ENCODE measurements around the gene CEP126. TPM values are rescaled to one million over a fixed set of nuclear protein-coding genes. Genes with fewer than 3 reads are reported as not detected.

Gene CEP126
- total RNA-seq, 6 donors from 2014 or later: 2.0 to 33.4 (median 8.0) TPM

- Histone ChIP-seq H3K27me3 (no peaks in the 10 kb centered on the region), H3K27ac (no peak overlapping the region), H3K9me3 (no peaks in the 10 kb centered on the region), H3K4me1 (no peaks in the 10 kb centered on the region), H3K36me3 (no peaks in the 10 kb centered on the region), H3K4me3 (no peak overlapping the region)
- DNase-seq: no peak
- no peak for TF ChIP-seq POLR2AphosphoS5 (IDR thresholded peaks at IDR 0.05)
- no peak for TF ChIP-seq EP300 (IDR thresholded peaks at IDR 0.05)
- TF ChIP-seq POLR2A (IDR thresholded peaks at IDR 0.05): no peak
- no peak for TF ChIP-seq CTCF (IDR thresholded peaks at IDR 0.05)
- WGBS, 2 donors: 83 to 85% methylated on average over 6 of the region's 6 CpGs
- no peak for ATAC-seq (ENCODE audit: low FRiP score in 2 of 2)
These were observed 42.5 kb upstream of the CEP126 start for GRCh38 chr11:101872171-101872882.

GRCh38 chr11:101880222-101880621 is 34.6 kb upstream of the CEP126 start:
- no peaks in the 10 kb centered on the region for H3K9me3 ChIP-seq
- no peak overlapping the region for H3K27ac ChIP-seq
- no peaks in the 10 kb centered on the region for H3K4me1 ChIP-seq
- no peaks in the 10 kb centered on the region for H3K27me3 ChIP-seq
- H3K4me3 ChIP-seq: no peak overlapping the region
- TF ChIP-seq POLR2AphosphoS5 (IDR thresholded peaks at IDR 0.05) (no peak), EP300 (IDR thresholded peaks at IDR 0.05) (no peak)
- ATAC-seq (ENCODE audit: low FRiP score in 2 of 2) (no peak), DNase-seq (no peak)
- H3K36me3 ChIP-seq: no peaks in the 10 kb centered on the region
- WGBS, 2 donors: 83 to 84% methylated on average over 4 of the region's 4 CpGs

DNA sequence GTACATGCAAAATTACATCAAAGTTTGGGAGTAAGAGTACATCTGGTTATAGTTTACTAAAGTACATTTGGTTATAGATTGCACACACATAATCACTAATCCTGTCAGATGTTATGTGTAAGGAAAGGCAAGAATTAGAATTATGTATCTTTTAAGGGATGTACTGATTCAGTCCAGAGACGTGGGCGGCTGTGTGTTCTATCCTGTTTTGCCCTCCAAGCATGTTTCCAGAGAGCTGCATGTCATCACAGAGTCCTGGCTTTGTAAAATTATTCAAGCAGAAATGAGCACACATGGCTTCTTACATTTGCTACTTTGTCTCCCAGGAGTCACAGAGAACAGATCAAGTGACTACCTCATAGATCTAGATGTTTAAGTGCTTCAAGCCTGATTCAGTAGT is 33.2 kb upstream of the CEP126 start:
- Histone ChIP-seq H3K36me3 (no peaks in the 10 kb centered on the region), H3K27ac (no peak overlapping the region), H3K27me3 (no peaks in the 10 kb centered on the region), H3K9me3 (no peaks in the 10 kb centered on the region), H3K4me1 (no peaks in the 10 kb centered on the region), H3K4me3 (no peak overlapping the region)
- WGBS, 2 donors: 85 to 88% methylated on average over 2 of the region's 2 CpGs
- DNase-seq (no peak), ATAC-seq (ENCODE audit: low FRiP score in 2 of 2) (no peak)
- TF ChIP-seq POLR2AphosphoS5 (IDR thresholded peaks at IDR 0.05): no peak
- no peak for TF ChIP-seq EP300 (IDR thresholded peaks at IDR 0.05)
- TF ChIP-seq CTCF (IDR thresholded peaks at IDR 0.05): no peak
- TF ChIP-seq POLR2A (IDR thresholded peaks at IDR 0.05): no peak

GRCh38 chr11:101885631-101886030 is 29.2 kb upstream of the CEP126 start:
- no peak overlapping the region for H3K27ac ChIP-seq
- ATAC-seq (ENCODE audit: low FRiP score in 2 of 2) (no peak), DNase-seq (no peak)
- no peaks in the 10 kb centered on the region for H3K27me3 ChIP-seq
- no peaks in the 10 kb centered on the region for H3K9me3 ChIP-seq
- no peaks in the 10 kb centered on the region for H3K4me1 ChIP-seq
- no peak overlapping the region for H3K4me3 ChIP-seq
- TF ChIP-seq POLR2A (IDR thresholded peaks at IDR 0.05) (no peak), POLR2AphosphoS5 (IDR thresholded peaks at IDR 0.05) (no peak), EP300 (IDR thresholded peaks at IDR 0.05) (no peak), CTCF (IDR thresholded peaks at IDR 0.05) (no peak)
- 82 to 88% methylated on average over 4 of the region's 4 CpGs for WGBS, 2 donors
- H3K36me3 ChIP-seq: no peaks in the 10 kb centered on the region

DNA sequence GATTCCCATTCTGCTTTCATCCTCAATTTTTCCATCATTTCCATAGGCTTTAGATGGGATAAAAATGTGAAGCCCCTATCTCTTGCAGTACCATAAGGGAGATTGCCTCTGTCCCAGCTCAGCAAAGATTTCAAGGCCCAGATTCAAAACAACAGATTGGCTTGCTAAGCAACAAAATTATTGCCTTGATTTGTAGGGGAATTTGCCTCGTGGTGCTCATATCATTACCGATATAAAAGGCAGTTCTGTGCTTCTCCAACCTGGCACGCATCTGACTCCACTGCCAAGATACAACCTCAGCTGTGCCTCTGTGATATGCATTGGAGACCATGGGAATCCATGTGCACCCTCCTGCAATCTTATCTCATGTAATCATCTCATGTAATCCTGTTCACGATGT is 25.0 kb upstream of the CEP126 start:
- Histone ChIP-seq H3K27ac (no peak overlapping the region), H3K4me3 (no peak overlapping the region), H3K36me3 (no peaks in the 10 kb centered on the region), H3K9me3 (no peaks in the 10 kb centered on the region), H3K27me3 (no peaks in the 10 kb centered on the region), H3K4me1 (no peaks in the 10 kb centered on the region)
- no peak for TF ChIP-seq POLR2AphosphoS5 (IDR thresholded peaks at IDR 0.05)
- TF ChIP-seq CTCF (IDR thresholded peaks at IDR 0.05): no peak
- 86 to 92% methylated on average over 4 of the region's 4 CpGs for WGBS, 2 donors
- ATAC-seq (ENCODE audit: low FRiP score in 2 of 2) (no peak), DNase-seq (no peak)
